ENCODE measurements around the gene CCR7.

- TF ChIP-seq CTCF (IDR thresholded peaks at IDR 0.05 in 4 of 5, conservative IDR thresholded peaks at IDR 0.05 in 1 of 5) (no peak), POLR2A (IDR thresholded peaks at IDR 0.05) (no peak)
These were observed 6.2 kb downstream of the CCR7 start for GRCh38 chr17:40558890-40559563.

Data from gastrocnemius medialis (tissue), 4 donors.